ENCODE results near the gene DLL3.

The DLL3 gene

GRCh38 chr19:39489756-39490155, 9.0 kb upstream of the DLL3 start:
- no peak for DNase-seq

GRCh38 chr19:39492225-39492624, 6.5 kb upstream of the DLL3 start:
- DNase-seq = no peak

- no peak for DNase-seq
Observed at GRCh38 chr19:39492788-39493187, 6.0 kb upstream of the DLL3 start.

- no peak for DNase-seq
Observed at GRCh38 chr19:39494661-39495060, 4.1 kb upstream of the DLL3 start.

- no peak for DNase-seq
Observed at GRCh38 chr19:39496063-39496462, 2.7 kb upstream of the DLL3 start.

- DNase-seq = no peak
Observed at GRCh38 chr19:39497701-39497995, 1.1 kb upstream of the DLL3 start.

- peak; percentile 87 for DNase-seq
Observed at GRCh38 chr19:39497996-39498797, 550 bp upstream of the DLL3 start.

- no peak for DNase-seq
Observed at GRCh38 chr19:39499932-39500331, 1.2 kb downstream of the DLL3 start.

GRCh38 chr19:39500543-39500942, 1.8 kb downstream of the DLL3 start:
- no peak for DNase-seq

- no peak for DNase-seq
Observed at GRCh38 chr19:39501340-39501739, 2.6 kb downstream of the DLL3 start.

GRCh38 chr19:39502640-39503417, 4.1 kb downstream of the DLL3 start:
- DNase-seq = no peak

GRCh38 chr19:39506598-39506943, 7.8 kb downstream of the DLL3 start:
- DNase-seq = no peak

- peak; percentile 78 for DNase-seq
Observed at GRCh38 chr19:39506944-39507714, 8.4 kb downstream of the DLL3 start.

GRCh38 chr19:39507715-39508364, 9.1 kb downstream of the DLL3 start:
- no peak for DNase-seq

GRCh38 chr19:39508629-39509028, 9.9 kb downstream of the DLL3 start:
- no peak for DNase-seq

GRCh38 chr19:39509233-39509632, 10.5 kb downstream of the DLL3 start:
- DNase-seq = no peak

GRCh38 chr19:39512988-39513387, 14.2 kb downstream of the DLL3 start:
- DNase-seq = no peak

GRCh38 chr19:39514840-39515550, 16.2 kb downstream of the DLL3 start, which contains the start of gene SELENOV:
Gene SELENOV, plus strand, starts transcription at chr19:39515139. Its CDS starts 74 bp downstream, at chr19:39515213.
- DNase-seq = no peak

GRCh38 chr19:39515551-39516191, 16.9 kb downstream of the DLL3 start:
- DNase-seq = no peak

GRCh38 chr19:39516270-39516669, 17.5 kb downstream of the DLL3 start:
- no peak for DNase-seq

- no peak for DNase-seq
Observed at GRCh38 chr19:39517432-39517831, 18.7 kb downstream of the DLL3 start.

GRCh38 chr19:39518458-39518857, 19.7 kb downstream of the DLL3 start:
- DNase-seq = peak; percentile 21

Data from DMS153 (cell line).